H1 (cell line): ENCODE results near the gene AGAP1. TPM values are rescaled to one million over a fixed set of nuclear protein-coding genes. Genes with fewer than 3 reads are reported as not detected.

ENCODE experiments used
- RNF2 ChIP-seq: fragments of 200-900, 300-1000 bp; sonication (generic); IDR thresholded peaks from 2 replicates; pipeline ENCODE4 v1.7.1; 2016; ENCODE audit warnings: borderline replicate concordance, low read depth, mild to moderate bottlenecking, antibody characterized with exemption, low read length; ENCODE audit not compliant: poor library complexity, severe bottlenecking; ENCODE audit errors: missing control alignments
- polyA plus RNA-seq, 7 experiments: library from polyadenylated mRNA; depleted of rRNA in 3 of 7; stranded (reverse) in 5 of 7; unstranded in 2 of 7; fragments of >200 nt in 5 of 7; fragments of 200-250 nt in 2 of 7; gene quantifications; 1 replicate in 5 of 7; 2 replicates in 1 of 7; 4 replicates in 1 of 7; pipeline versions ENCODE4 v1.2.1 to v1.2.3, GENCODE V29; 2011 to 2013; ENCODE audit warnings: missing spikeins in 2 of 7, mixed read lengths in 2 of 7
- total RNA-seq: library from RNA; stranded (reverse); fragmentation: NEBNext Ultra II Directional; extraction: Animal tissue kit (Norgen Biotek cat#: 25700); gene quantifications from 2 replicates; pipeline ENCODE4 v1.2.1, GENCODE V29; 2021
- TF ChIP-seq, protein P1 (sequence below): fragments of 300-600 bp; sonication (generic); IDR thresholded peaks from 2 replicates; pipeline ENCODE4 v1.7.1; 2012; ENCODE audit warnings: low read length, moderate library complexity, mild to moderate bottlenecking, inconsistent platforms; ENCODE audit not compliant: insufficient replicate concordance

The AGAP1 gene
- total and polyA plus RNA-seq, 2 of the 8 experiments (the other 6 are each of a cell fraction or from before 2014, with no cell fraction given), result 18.1 to 39.4 TPM

DNA sequence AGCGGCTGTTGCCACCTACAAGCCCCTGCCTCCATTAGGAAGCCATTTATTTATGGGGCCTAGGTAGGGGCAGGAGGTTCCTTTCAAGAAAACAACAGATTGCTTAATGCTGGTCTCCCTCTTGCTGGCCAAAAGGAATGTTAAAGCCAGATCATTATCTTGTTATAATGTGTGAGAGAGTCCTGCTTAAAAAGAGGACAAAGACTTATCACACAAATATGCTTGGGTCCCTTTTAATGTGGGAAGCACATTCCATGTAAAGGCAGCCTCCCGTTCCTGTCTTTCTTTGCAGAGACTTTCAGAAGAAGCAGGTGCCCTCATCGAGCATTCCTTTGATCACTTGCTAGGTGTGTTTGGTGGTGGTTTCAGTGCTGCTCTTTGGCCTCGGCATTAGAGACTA lies 76.4 kb downstream of the AGAP1 start (continued):
- TF ChIP-seq, protein P1, sequence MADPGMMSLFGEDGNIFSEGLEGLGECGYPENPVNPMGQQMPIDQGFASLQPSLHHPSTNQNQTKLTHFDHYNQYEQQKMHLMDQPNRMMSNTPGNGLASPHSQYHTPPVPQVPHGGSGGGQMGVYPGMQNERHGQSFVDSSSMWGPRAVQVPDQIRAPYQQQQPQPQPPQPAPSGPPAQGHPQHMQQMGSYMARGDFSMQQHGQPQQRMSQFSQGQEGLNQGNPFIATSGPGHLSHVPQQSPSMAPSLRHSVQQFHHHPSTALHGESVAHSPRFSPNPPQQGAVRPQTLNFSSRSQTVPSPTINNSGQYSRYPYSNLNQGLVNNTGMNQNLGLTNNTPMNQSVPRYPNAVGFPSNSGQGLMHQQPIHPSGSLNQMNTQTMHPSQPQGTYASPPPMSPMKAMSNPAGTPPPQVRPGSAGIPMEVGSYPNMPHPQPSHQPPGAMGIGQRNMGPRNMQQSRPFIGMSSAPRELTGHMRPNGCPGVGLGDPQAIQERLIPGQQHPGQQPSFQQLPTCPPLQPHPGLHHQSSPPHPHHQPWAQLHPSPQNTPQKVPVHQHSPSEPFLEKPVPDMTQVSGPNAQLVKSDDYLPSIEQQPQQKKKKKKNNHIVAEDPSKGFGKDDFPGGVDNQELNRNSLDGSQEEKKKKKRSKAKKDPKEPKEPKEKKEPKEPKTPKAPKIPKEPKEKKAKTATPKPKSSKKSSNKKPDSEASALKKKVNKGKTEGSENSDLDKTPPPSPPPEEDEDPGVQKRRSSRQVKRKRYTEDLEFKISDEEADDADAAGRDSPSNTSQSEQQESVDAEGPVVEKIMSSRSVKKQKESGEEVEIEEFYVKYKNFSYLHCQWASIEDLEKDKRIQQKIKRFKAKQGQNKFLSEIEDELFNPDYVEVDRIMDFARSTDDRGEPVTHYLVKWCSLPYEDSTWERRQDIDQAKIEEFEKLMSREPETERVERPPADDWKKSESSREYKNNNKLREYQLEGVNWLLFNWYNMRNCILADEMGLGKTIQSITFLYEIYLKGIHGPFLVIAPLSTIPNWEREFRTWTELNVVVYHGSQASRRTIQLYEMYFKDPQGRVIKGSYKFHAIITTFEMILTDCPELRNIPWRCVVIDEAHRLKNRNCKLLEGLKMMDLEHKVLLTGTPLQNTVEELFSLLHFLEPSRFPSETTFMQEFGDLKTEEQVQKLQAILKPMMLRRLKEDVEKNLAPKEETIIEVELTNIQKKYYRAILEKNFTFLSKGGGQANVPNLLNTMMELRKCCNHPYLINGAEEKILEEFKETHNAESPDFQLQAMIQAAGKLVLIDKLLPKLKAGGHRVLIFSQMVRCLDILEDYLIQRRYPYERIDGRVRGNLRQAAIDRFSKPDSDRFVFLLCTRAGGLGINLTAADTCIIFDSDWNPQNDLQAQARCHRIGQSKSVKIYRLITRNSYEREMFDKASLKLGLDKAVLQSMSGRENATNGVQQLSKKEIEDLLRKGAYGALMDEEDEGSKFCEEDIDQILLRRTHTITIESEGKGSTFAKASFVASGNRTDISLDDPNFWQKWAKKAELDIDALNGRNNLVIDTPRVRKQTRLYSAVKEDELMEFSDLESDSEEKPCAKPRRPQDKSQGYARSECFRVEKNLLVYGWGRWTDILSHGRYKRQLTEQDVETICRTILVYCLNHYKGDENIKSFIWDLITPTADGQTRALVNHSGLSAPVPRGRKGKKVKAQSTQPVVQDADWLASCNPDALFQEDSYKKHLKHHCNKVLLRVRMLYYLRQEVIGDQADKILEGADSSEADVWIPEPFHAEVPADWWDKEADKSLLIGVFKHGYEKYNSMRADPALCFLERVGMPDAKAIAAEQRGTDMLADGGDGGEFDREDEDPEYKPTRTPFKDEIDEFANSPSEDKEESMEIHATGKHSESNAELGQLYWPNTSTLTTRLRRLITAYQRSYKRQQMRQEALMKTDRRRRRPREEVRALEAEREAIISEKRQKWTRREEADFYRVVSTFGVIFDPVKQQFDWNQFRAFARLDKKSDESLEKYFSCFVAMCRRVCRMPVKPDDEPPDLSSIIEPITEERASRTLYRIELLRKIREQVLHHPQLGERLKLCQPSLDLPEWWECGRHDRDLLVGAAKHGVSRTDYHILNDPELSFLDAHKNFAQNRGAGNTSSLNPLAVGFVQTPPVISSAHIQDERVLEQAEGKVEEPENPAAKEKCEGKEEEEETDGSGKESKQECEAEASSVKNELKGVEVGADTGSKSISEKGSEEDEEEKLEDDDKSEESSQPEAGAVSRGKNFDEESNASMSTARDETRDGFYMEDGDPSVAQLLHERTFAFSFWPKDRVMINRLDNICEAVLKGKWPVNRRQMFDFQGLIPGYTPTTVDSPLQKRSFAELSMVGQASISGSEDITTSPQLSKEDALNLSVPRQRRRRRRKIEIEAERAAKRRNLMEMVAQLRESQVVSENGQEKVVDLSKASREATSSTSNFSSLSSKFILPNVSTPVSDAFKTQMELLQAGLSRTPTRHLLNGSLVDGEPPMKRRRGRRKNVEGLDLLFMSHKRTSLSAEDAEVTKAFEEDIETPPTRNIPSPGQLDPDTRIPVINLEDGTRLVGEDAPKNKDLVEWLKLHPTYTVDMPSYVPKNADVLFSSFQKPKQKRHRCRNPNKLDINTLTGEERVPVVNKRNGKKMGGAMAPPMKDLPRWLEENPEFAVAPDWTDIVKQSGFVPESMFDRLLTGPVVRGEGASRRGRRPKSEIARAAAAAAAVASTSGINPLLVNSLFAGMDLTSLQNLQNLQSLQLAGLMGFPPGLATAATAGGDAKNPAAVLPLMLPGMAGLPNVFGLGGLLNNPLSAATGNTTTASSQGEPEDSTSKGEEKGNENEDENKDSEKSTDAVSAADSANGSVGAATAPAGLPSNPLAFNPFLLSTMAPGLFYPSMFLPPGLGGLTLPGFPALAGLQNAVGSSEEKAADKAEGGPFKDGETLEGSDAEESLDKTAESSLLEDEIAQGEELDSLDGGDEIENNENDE, result no peak
- no peak for TF ChIP-seq RNF2
